ENCODE data around the gene ALDOB.
"Not testable (repeated sequence)": the region's sequence is repeated elsewhere in the genome, so short reads cannot be mapped to it uniquely, and the experiment has no call there.

Gene ALDOB

GRCh38 chr9:101384873-101385536 is 50.6 kb downstream of the ALDOB start, which contains the start of gene BAAT:
Gene BAAT (minus strand): TSS chr9:101385006. CDS start chr9:101371404, 13,602 bp downstream.
- not testable (repeated sequence) for DNase-seq (ENCODE audit: low read depth in 3 of 3)

GRCh38 chr9:101383361-101383760 is 52.2 kb downstream of the ALDOB start:
- DNase-seq (ENCODE audit: low read depth in 3 of 3): no peak

- no peak for DNase-seq (ENCODE audit: low read depth in 3 of 3)
These were observed 53.7 kb downstream of the ALDOB start for GRCh38 chr9:101381833-101382342.

- DNase-seq (ENCODE audit: low read depth in 3 of 3): no peak
These were observed 54.5 kb downstream of the ALDOB start for GRCh38 chr9:101381118-101381517.

GRCh38 chr9:101380295-101380694 is 55.3 kb downstream of the ALDOB start:
- no peak for DNase-seq (ENCODE audit: low read depth in 3 of 3)

- no peak for DNase-seq (ENCODE audit: low read depth in 3 of 3)
These were observed 59.3 kb downstream of the ALDOB start for GRCh38 chr9:101376111-101376848.

- DNase-seq (ENCODE audit: low read depth in 3 of 3): no peak
These were observed 60.0 kb downstream of the ALDOB start for GRCh38 chr9:101375546-101375945.

- DNase-seq (ENCODE audit: low read depth in 3 of 3): no peak
These were observed 63.1 kb downstream of the ALDOB start for GRCh38 chr9:101372327-101373118.

- DNase-seq (ENCODE audit: low read depth in 3 of 3): no peak
These were observed 63.8 kb downstream of the ALDOB start for GRCh38 chr9:101371813-101372212.
